GM18511 (cell line): ENCODE results near the gene SRP9.

Experiments used
- ATAC-seq: cut with Tn5 transposase; IDR thresholded peaks from one replicate; pipeline ENCODE4 v1.9.1; 2021; ENCODE audit warnings: mild to moderate bottlenecking, moderate library complexity; ENCODE audit not compliant: unreplicated experiment

SRP9 gene

GRCh38 chr1:225777583-225778336 lies at the start of gene SRP9:
Gene SRP9 (plus strand): TSS chr1:225777826. CDS start chr1:225777941, 115 bp downstream.
- peak; percentile 99 for ATAC-seq

GRCh38 chr1:225731491-225731890 lies 46.1 kb upstream of the SRP9 start:
- ATAC-seq: no peak

GRCh38 chr1:225733254-225733653 lies 44.4 kb upstream of the SRP9 start:
- no peak for ATAC-seq

- ATAC-seq: no peak
Measured at GRCh38 chr1:225735252-225736149, 42.1 kb upstream of the SRP9 start.

- ATAC-seq: no peak
Measured at GRCh38 chr1:225736437-225737098, 41.1 kb upstream of the SRP9 start.

GRCh38 chr1:225737161-225737560 lies 40.5 kb upstream of the SRP9 start:
- ATAC-seq: no peak

GRCh38 chr1:225737866-225738265 lies 39.8 kb upstream of the SRP9 start:
- no peak for ATAC-seq

GRCh38 chr1:225738763-225739162 lies 38.9 kb upstream of the SRP9 start:
- ATAC-seq: no peak

GRCh38 chr1:225739542-225740107 lies 38.0 kb upstream of the SRP9 start:
- no peak for ATAC-seq

GRCh38 chr1:225744745-225745144 lies 32.9 kb upstream of the SRP9 start:
- no peak for ATAC-seq

GRCh38 chr1:225745273-225745672 lies 32.4 kb upstream of the SRP9 start:
- ATAC-seq: no peak

- peak; percentile 89 for ATAC-seq
Measured at GRCh38 chr1:225746361-225747179, 31.1 kb upstream of the SRP9 start.

- no peak for ATAC-seq
Measured at GRCh38 chr1:225747566-225747965, 30.1 kb upstream of the SRP9 start.

- ATAC-seq: no peak
Measured at GRCh38 chr1:225748529-225748928, 29.1 kb upstream of the SRP9 start.

- ATAC-seq: no peak
Measured at GRCh38 chr1:225749706-225750105, 27.9 kb upstream of the SRP9 start.

- no peak for ATAC-seq
Measured at GRCh38 chr1:225750420-225750819, 27.2 kb upstream of the SRP9 start.

- no peak for ATAC-seq
Measured at GRCh38 chr1:225750875-225751824, 26.5 kb upstream of the SRP9 start.

GRCh38 chr1:225752245-225752644 lies 25.4 kb upstream of the SRP9 start:
- ATAC-seq: no peak
